ENCODE results near the gene BPIFA3.

GRCh38 chr20:33231237-33231636 is 14.1 kb downstream of the BPIFA3 start:
- no peak for TF ChIP-seq CTCF (conservative IDR thresholded peaks at IDR 0.05 in 1 of 2, IDR thresholded peaks at IDR 0.05 in 1 of 2; ENCODE audit: low read depth in 1 of 2, low read length in 2 of 2)
- no peak for TF ChIP-seq EZH2 (IDR thresholded peaks at IDR 0.05; ENCODE audit: low read length, missing control alignments)
